Kidney (tissue), 14 donors: ENCODE measurements around the gene SUCLG2. TPM values are rescaled to one million over a fixed set of nuclear protein-coding genes. Genes with fewer than 3 reads are reported as not detected.

Experiments used
- DNase-seq, 5 donors: peaks; one replicate each; pipeline ENCODE4 v3.0.0-alpha.2; 2013 to 2020
- FAIRE-seq: peaks from 2 replicates; lab custom pipeline; 2012; peaks lifted over from hg19 to GRCh38; lab: Jason Lieb, UNC
- H3K27ac ChIP-seq, 2 donors: one replicate each; pipeline ENCODE4 v1.7.0; 2013; ENCODE audit warnings: low read depth in 2 of 2, low read length in 2 of 2, inconsistent platforms in 1 of 2
- H3K27me3 ChIP-seq: one replicate; pipeline ENCODE4 v1.7.1; 2013; ENCODE audit warnings: low read length, inconsistent platforms; ENCODE audit not compliant: control insufficient read depth, insufficient read depth
- H3K36me3 ChIP-seq, 3 donors: one replicate each; pipeline versions ENCODE4 v1.7.0 to v1.7.1; 2013; ENCODE audit warnings: low read length in 3 of 3, control low read depth in 1 of 3, inconsistent platforms in 1 of 3; ENCODE audit not compliant: insufficient read depth in 3 of 3, control insufficient read depth in 2 of 3
- H3K4me1 ChIP-seq, 3 donors: one replicate each; pipeline versions ENCODE4 v1.7.0 to v1.7.1; 2013; ENCODE audit warnings: low read length in 3 of 3, inconsistent platforms in 1 of 3, low read depth in 1 of 3; ENCODE audit not compliant: control insufficient read depth in 2 of 3, insufficient read depth in 2 of 3
- H3K4me3 ChIP-seq, 3 donors: one replicate each; pipeline versions ENCODE4 v1.7.0 to v1.8.1; 2013; ENCODE audit warnings: low read length in 3 of 3, control low read depth in 1 of 3, inconsistent platforms in 1 of 3
- H3K9ac ChIP-seq, 3 donors: one replicate each; pipeline versions ENCODE4 v1.7.0 to v1.7.1; 2013; ENCODE audit warnings: low read length in 3 of 3, control low read depth in 1 of 3, inconsistent platforms in 1 of 3
- H3K9me3 ChIP-seq, 3 donors: one replicate each; pipeline versions ENCODE4 v1.7.0 to v1.7.1; 2013; ENCODE audit warnings: low read length in 3 of 3, control low read depth in 1 of 3, inconsistent platforms in 1 of 3; ENCODE audit not compliant: control insufficient read depth in 2 of 3, insufficient read depth in 1 of 3
- CTCF ChIP-seq: IDR thresholded peaks from 3 replicates; pipeline ENCODE4 v1.5.1; 2012; ENCODE audit warnings: mild to moderate bottlenecking, moderate library complexity, borderline replicate concordance; ENCODE audit not compliant: insufficient read depth; ENCODE audit errors: extremely low read depth
- intact Hi-C: fragments of 100-400 bp; cut with DNase I; formaldehyde crosslinking; loops from one replicate; pipeline ENCODE4 v1.11.1; 2022
- polyA plus RNA-seq: library from polyadenylated mRNA; stranded (reverse); fragments of 350-450 nt; fragmentation: Illumina TruSeq; extraction: RNeasy Lipid Tissue Mini Kit (QIAGEN cat#74804); gene quantifications from one replicate; pipeline ENCODE4 v1.2.3, GENCODE V29; 2014; ENCODE audit warnings: low read depth, low replicate concordance; ENCODE audit not compliant: insufficient read depth
- total RNA-seq: library from RNA; stranded (reverse); fragmentation: NEBNext Ultra II Directional; extraction: Animal tissue kit (Norgen Biotek cat#: 25700); gene quantifications from one replicate; pipeline ENCODE4 v1.2.1, GENCODE V29; 2021
- donor health status: control.
- donor health status: control.
- donor health status: control.
- donor health status: control.
- donor health status: control.
- donor health status: DM: yes; HTN: yes; CAD: no.
- donor health status: Normal renal cell carcinoma (clear cell type).

The SUCLG2 gene
- total and polyA plus RNA-seq, 2 donors from 2014 or later: 62.8 to 117 TPM

- DNase-seq: no peak
- H3K9ac ChIP-seq: no peak overlapping the region
- H3K27me3 ChIP-seq: no peaks in the 10 kb centered on the region
- H3K27ac ChIP-seq: no peak overlapping the region
- TF ChIP-seq CTCF: no peak
- H3K4me1 ChIP-seq: no peaks in the 10 kb centered on the region
- H3K9me3 ChIP-seq: no peaks in the 10 kb centered on the region
- H3K4me3 ChIP-seq: no peak overlapping the region
- no peaks in the 10 kb centered on the region for H3K36me3 ChIP-seq
- no peak for FAIRE-seq
- intact Hi-C loops: no loop called here
These were observed 17.0 kb downstream of the SUCLG2 start for GRCh38 chr3:67637255-67637900.

- intact Hi-C loops: no loop called here
- Histone ChIP-seq H3K4me3 (no peak overlapping the region), H3K27me3 (no peaks in the 10 kb centered on the region), H3K9ac (no peak overlapping the region), H3K9me3 (no peaks in the 10 kb centered on the region), H3K36me3 (no peaks in the 10 kb centered on the region), H3K27ac (no peak overlapping the region), H3K4me1 (no peaks in the 10 kb centered on the region)
- FAIRE-seq (no peak), DNase-seq (no peak)
- TF ChIP-seq CTCF: no peak
These were observed 18.6 kb downstream of the SUCLG2 start for GRCh38 chr3:67635806-67636205.

GRCh38 chr3:67635257-67635656 is 19.2 kb downstream of the SUCLG2 start:
- peaks cover 0 to 2% (median 0%) of the 10 kb centered on the region in 3 donors for H3K4me1 ChIP-seq
- H3K9ac ChIP-seq: no peak overlapping the region
- H3K27me3 ChIP-seq: no peaks in the 10 kb centered on the region
- FAIRE-seq: no peak
- TF ChIP-seq CTCF: no peak
- no peaks in the 10 kb centered on the region for H3K36me3 ChIP-seq
- H3K27ac ChIP-seq: no peak overlapping the region
- no peak overlapping the region for H3K4me3 ChIP-seq
- no peak for DNase-seq
- intact Hi-C loops: no loop called here
- H3K9me3 ChIP-seq: no peaks in the 10 kb centered on the region
